HG02610 (cell line): ENCODE data around the gene XPR1.

Source experiments
- ATAC-seq: cut with Tn5 transposase; IDR thresholded peaks from one replicate; pipeline ENCODE4 v1.9.1; 2021; ENCODE audit warnings: mild to moderate bottlenecking, moderate library complexity; ENCODE audit not compliant: unreplicated experiment

The XPR1 gene

GRCh38 chr1:180884588-180885300 is 252.9 kb downstream of the XPR1 start:
- ATAC-seq = no peak

GRCh38 chr1:180886338-180886737 is 254.5 kb downstream of the XPR1 start:
- ATAC-seq = no peak

- ATAC-seq = no peak
Observed at GRCh38 chr1:180887841-180888240, 256.0 kb downstream of the XPR1 start.

- peak; percentile 89 for ATAC-seq
Observed at GRCh38 chr1:180888870-180889269, 257.0 kb downstream of the XPR1 start.

- ATAC-seq = peak; percentile 4
Observed at GRCh38 chr1:180889325-180889724, 257.5 kb downstream of the XPR1 start.

- no peak for ATAC-seq
Observed at GRCh38 chr1:180892272-180892671, 260.4 kb downstream of the XPR1 start.

- ATAC-seq = no peak
Observed at GRCh38 chr1:180892675-180893074, 260.9 kb downstream of the XPR1 start.

- ATAC-seq = no peak
Observed at GRCh38 chr1:180893614-180894013, 261.8 kb downstream of the XPR1 start.

- no peak for ATAC-seq
Observed at GRCh38 chr1:180896161-180896560, 264.3 kb downstream of the XPR1 start.

GRCh38 chr1:180898441-180899219 is 266.8 kb downstream of the XPR1 start:
- ATAC-seq = no peak

- no peak for ATAC-seq
Observed at GRCh38 chr1:180899262-180899661, 267.4 kb downstream of the XPR1 start.

GRCh38 chr1:180901076-180901990 is 269.5 kb downstream of the XPR1 start:
- no peak for ATAC-seq

- ATAC-seq = no peak
Observed at GRCh38 chr1:180902541-180902940, 270.7 kb downstream of the XPR1 start.

- no peak for ATAC-seq
Observed at GRCh38 chr1:180905927-180906326, 274.1 kb downstream of the XPR1 start.

GRCh38 chr1:180906511-180906910 is 274.7 kb downstream of the XPR1 start:
- ATAC-seq = no peak

GRCh38 chr1:180907313-180908055 is 275.7 kb downstream of the XPR1 start:
- ATAC-seq = no peak

GRCh38 chr1:180908074-180908765 is 276.4 kb downstream of the XPR1 start:
- ATAC-seq = no peak

- ATAC-seq = peak; percentile 44
Observed at GRCh38 chr1:180909005-180909414, 277.2 kb downstream of the XPR1 start.

- ATAC-seq = peak; percentile 28
Observed at GRCh38 chr1:180909462-180909976, 277.7 kb downstream of the XPR1 start.
